ENCODE data around the gene INPP5A.

Gene INPP5A

GRCh38 chr10:132610071-132610701, 72.6 kb downstream of the INPP5A start:
- H3K4me2 ChIP-seq (ENCODE audit: low read length), result no peak overlapping the region
- H3K27ac ChIP-seq (ENCODE audit: low read depth, low read length), result no peak overlapping the region
- no peak overlapping the region for H3K4me3 ChIP-seq (ENCODE audit: low read length)
- H3K27me3 ChIP-seq (ENCODE audit: control insufficient read depth, low read length), result no peaks in the 10 kb centered on the region
- H3K79me2 ChIP-seq (ENCODE audit: control insufficient read depth, low read length), result no peaks in the 10 kb centered on the region
- H3K9me3 ChIP-seq (ENCODE audit: control insufficient read depth, insufficient read depth, low read length), result no peaks in the 10 kb centered on the region
- no peaks in the 10 kb centered on the region for H4K20me1 ChIP-seq (ENCODE audit: control insufficient read depth, insufficient read depth, low read depth, low read length)
- no peaks in the 10 kb centered on the region for H3F3A ChIP-seq (ENCODE audit: control insufficient read depth, insufficient read depth)
- H3K36me3 ChIP-seq (ENCODE audit: control insufficient read depth, low read length), result no peaks in the 10 kb centered on the region
- H3K9me2 ChIP-seq (replicated peaks; ENCODE audit: control insufficient read depth, low read length), result no peaks in the 10 kb centered on the region
- H3K4me1 ChIP-seq (ENCODE audit: control insufficient read depth, low read length), result no peaks in the 10 kb centered on the region
- TF ChIP-seq CTCF (IDR thresholded peaks at IDR 0.05; ENCODE audit: low read depth, low read length, poor library complexity, severe bottlenecking) (no peak), EZH2phosphoT487 (IDR thresholded peaks at IDR 0.05; ENCODE audit: borderline replicate concordance, low read length) (no peak)

- Histone ChIP-seq H3K27ac (ENCODE audit: low read depth, low read length) (no peak overlapping the region), H3K36me3 (ENCODE audit: control insufficient read depth, low read length) (no peaks in the 10 kb centered on the region), H3K4me1 (ENCODE audit: control insufficient read depth, low read length) (no peaks in the 10 kb centered on the region), H4K20me1 (ENCODE audit: control insufficient read depth, insufficient read depth, low read depth, low read length) (no peaks in the 10 kb centered on the region), H3K79me2 (ENCODE audit: control insufficient read depth, low read length) (no peaks in the 10 kb centered on the region), H3K27me3 (ENCODE audit: control insufficient read depth, low read length) (no peaks in the 10 kb centered on the region), H3F3A (ENCODE audit: control insufficient read depth, insufficient read depth) (no peaks in the 10 kb centered on the region), H3K4me3 (ENCODE audit: low read length) (no peak overlapping the region), H3K9me2 (replicated peaks; ENCODE audit: control insufficient read depth, low read length) (no peaks in the 10 kb centered on the region), H3K9me3 (ENCODE audit: control insufficient read depth, insufficient read depth, low read length) (no peaks in the 10 kb centered on the region), H3K4me2 (ENCODE audit: low read length) (no peak overlapping the region)
- TF ChIP-seq EZH2phosphoT487 (IDR thresholded peaks at IDR 0.05; ENCODE audit: borderline replicate concordance, low read length), result no peak
- TF ChIP-seq CTCF (IDR thresholded peaks at IDR 0.05; ENCODE audit: low read depth, low read length, poor library complexity, severe bottlenecking), result no peak
Observed at GRCh38 chr10:132611026-132611910, 73.7 kb downstream of the INPP5A start.

- Histone ChIP-seq H3K27me3 (ENCODE audit: control insufficient read depth, low read length) (no peaks in the 10 kb centered on the region), H3K36me3 (ENCODE audit: control insufficient read depth, low read length) (no peaks in the 10 kb centered on the region), H3K27ac (ENCODE audit: low read depth, low read length) (no peak overlapping the region), H3K4me1 (ENCODE audit: control insufficient read depth, low read length) (no peaks in the 10 kb centered on the region), H3K9me2 (replicated peaks; ENCODE audit: control insufficient read depth, low read length) (no peaks in the 10 kb centered on the region), H4K20me1 (ENCODE audit: control insufficient read depth, insufficient read depth, low read depth, low read length) (no peaks in the 10 kb centered on the region), H3K9me3 (ENCODE audit: control insufficient read depth, insufficient read depth, low read length) (no peaks in the 10 kb centered on the region), H3F3A (ENCODE audit: control insufficient read depth, insufficient read depth) (no peaks in the 10 kb centered on the region), H3K4me3 (ENCODE audit: low read length) (no peak overlapping the region), H3K79me2 (ENCODE audit: control insufficient read depth, low read length) (no peaks in the 10 kb centered on the region), H3K4me2 (ENCODE audit: low read length) (no peak overlapping the region)
- TF ChIP-seq CTCF (IDR thresholded peaks at IDR 0.05; ENCODE audit: low read depth, low read length, poor library complexity, severe bottlenecking) (no peak), EZH2phosphoT487 (IDR thresholded peaks at IDR 0.05; ENCODE audit: borderline replicate concordance, low read length) (no peak)
Observed at GRCh38 chr10:132611986-132612385, 74.4 kb downstream of the INPP5A start.

Measured in DOHH2 (cell line).